Endothelial cell of umbilical vein (primary cell): Measurements from ENCODE around the gene C15orf40. TPM values are rescaled to one million over a fixed set of nuclear protein-coding genes. Genes with fewer than 3 reads are reported as not detected.

ENCODE experiments used
- BruUV-seq: library from RNA; stranded (reverse); fragments of 400-500 nt; replicated peaks from 2 replicates; lab custom pipeline; 2021; lab: Mats Ljungman, UMichigan
- CTCF ChIA-PET: fragments of 300-600, 350-600 bp; sonication (Branson Sonifier 250); formaldehyde crosslinking; loops from one replicate; lab custom pipeline; 2021; ENCODE audit warnings: antibody characterized with exemption, inconsistent platforms; lab: Charles Lee
- POLR2A ChIA-PET: fragments of 300-600, 350-600 bp; sonication (Branson Sonifier 250); formaldehyde crosslinking; loops from one replicate; lab custom pipeline; 2021; ENCODE audit warnings: antibody characterized with exemption, inconsistent platforms; lab: Charles Lee
- DNase-seq: peaks from one replicate; pipeline ENCODE4 v3.0.0-alpha.2; 2011; ENCODE audit warnings: low read depth, low spot score
- FAIRE-seq: peaks from 2 replicates; lab custom pipeline; 2011; peaks lifted over from hg19 to GRCh38; lab: Jason Lieb, UNC
- H2AFZ ChIP-seq: 2 replicates; pipeline ENCODE4 v1.6.0; 2012; ENCODE audit warnings: low read depth, low read length, control low read depth, inconsistent platforms
- H3K27ac ChIP-seq: 2 replicates; pipeline ENCODE4 v1.5.1; 2011; ENCODE audit warnings: low read depth, mild to moderate bottlenecking, control low read depth, low read length, moderate library complexity; ENCODE audit not compliant: insufficient read depth
- H3K27me3 ChIP-seq, 2 experiments: 2 replicates each; pipeline versions ENCODE4 v1.6.0 to v1.6.1; 2011; ENCODE audit warnings: low read length in 2 of 2, mixed read lengths in 1 of 2; ENCODE audit not compliant: control insufficient read depth in 2 of 2, insufficient read depth in 2 of 2
- H3K36me3 ChIP-seq, 2 experiments: 2 replicates in 1 of 2; 3 replicates in 1 of 2; pipeline ENCODE4 v1.5.1; 2011; ENCODE audit warnings: low read length in 2 of 2, mild to moderate bottlenecking in 1 of 2, moderate library complexity in 1 of 2; ENCODE audit not compliant: control insufficient read depth in 2 of 2, insufficient read depth in 2 of 2; ENCODE audit errors: extremely low read depth in 1 of 2
- H3K4me1 ChIP-seq: 3 replicates; pipeline ENCODE4 v1.5.1; 2011; ENCODE audit warnings: mild to moderate bottlenecking, low read length; ENCODE audit not compliant: control insufficient read depth, insufficient read depth; ENCODE audit errors: extremely low read depth
- H3K4me2 ChIP-seq: 2 replicates; pipeline ENCODE4 v1.6.1; 2011; ENCODE audit warnings: low read length, control low read depth, mixed read lengths; ENCODE audit not compliant: insufficient read depth
- H3K4me3 ChIP-seq, 3 experiments: fragments of 200-600 bp in 1 of 3; sonication (generic), shearing (Covaris generic) in 1 of 3; replicated peaks in 1 of 3; 2 replicates each; pipeline ENCODE4 v1.5.1; 2011 to 2016; ENCODE audit warnings: control low read depth in 3 of 3, low read length in 3 of 3, mild to moderate bottlenecking in 2 of 3, inconsistent platforms in 1 of 3, low read depth in 1 of 3, moderate library complexity in 1 of 3; ENCODE audit not compliant: insufficient read depth in 1 of 3
- H3K79me2 ChIP-seq: 2 replicates; pipeline ENCODE4 v1.6.0; 2012; ENCODE audit warnings: low read length, inconsistent platforms; ENCODE audit not compliant: control insufficient read depth, insufficient read depth
- H3K9ac ChIP-seq: replicated peaks from 2 replicates; pipeline ENCODE3; 2011; ENCODE audit warnings: low read length, control low read depth; ENCODE audit not compliant: insufficient read depth; ENCODE audit errors: extremely low read depth
- H3K9me1 ChIP-seq: replicated peaks from 3 replicates; pipeline ENCODE4 v1.6.0; 2011; ENCODE audit warnings: mild to moderate bottlenecking, low read length; ENCODE audit not compliant: control insufficient read depth, insufficient read depth; ENCODE audit errors: extremely low read depth
- H3K9me3 ChIP-seq: replicated peaks from 2 replicates; pipeline ENCODE4 v1.5.1; 2012; ENCODE audit warnings: low read length, inconsistent platforms; ENCODE audit not compliant: control insufficient read depth, insufficient read depth
- H4K20me1 ChIP-seq: replicated peaks from 2 replicates; pipeline ENCODE3; 2011; ENCODE audit warnings: mild to moderate bottlenecking, low read length; ENCODE audit not compliant: control insufficient read depth, insufficient read depth; ENCODE audit errors: extremely low read depth
- CTCF ChIP-seq, 2 donors: IDR thresholded peaks; 1 replicate in 1 of 2; 2 replicates in 1 of 2; pipeline ENCODE4 v1.5.1; 2011; ENCODE audit warnings: low read length in 2 of 2, mild to moderate bottlenecking in 2 of 2, moderate library complexity in 2 of 2, control low read depth in 1 of 2, inconsistent platforms in 1 of 2, low read depth in 1 of 2; ENCODE audit not compliant: insufficient read depth in 1 of 2; ENCODE audit errors: extremely low read depth in 1 of 2
- EZH2 ChIP-seq: IDR thresholded peaks from 2 replicates; pipeline ENCODE4 v1.6.1; 2012; ENCODE audit warnings: borderline replicate concordance, low read depth, mild to moderate bottlenecking, moderate library complexity, low read length, inconsistent platforms; ENCODE audit not compliant: severe bottlenecking
- FOS ChIP-seq: IDR thresholded peaks from 2 replicates; pipeline ENCODE4 v1.6.1; 2011; ENCODE audit warnings: mild to moderate bottlenecking, low read length, moderate library complexity, borderline replicate concordance; ENCODE audit not compliant: insufficient read depth
- GATA2 ChIP-seq: IDR thresholded peaks from 2 replicates; pipeline ENCODE4 v1.7.0; 2011; ENCODE audit warnings: low read depth, mild to moderate bottlenecking, moderate library complexity, mixed read lengths, low read length; ENCODE audit not compliant: insufficient read length, insufficient read depth
- JUN ChIP-seq: IDR thresholded peaks from 2 replicates; pipeline ENCODE4 v1.6.1; 2011; ENCODE audit warnings: borderline replicate concordance, low read depth; ENCODE audit not compliant: insufficient read length, insufficient read depth
- MAX ChIP-seq: IDR thresholded peaks from 2 replicates; pipeline ENCODE4 v1.6.1; 2011; ENCODE audit not compliant: insufficient read depth, insufficient read length
- MYC ChIP-seq: IDR thresholded peaks from one replicate; pipeline ENCODE4 v1.6.1; 2011; ENCODE audit warnings: mild to moderate bottlenecking, low read depth, low read length
- POLR2A ChIP-seq: IDR thresholded peaks from 2 replicates; pipeline ENCODE4 v1.6.1; 2012; ENCODE audit warnings: low read depth, mild to moderate bottlenecking, control low read depth, low read length
- POLR2AphosphoS5 ChIP-seq: IDR thresholded peaks from 2 replicates; pipeline ENCODE4 v1.6.1; 2012; ENCODE audit warnings: low read depth, mild to moderate bottlenecking, control low read depth, low read length, moderate library complexity; ENCODE audit not compliant: insufficient read depth
- dilution Hi-C: fragments of 300-500 bp; cut with MboI; formaldehyde crosslinking; loops from one replicate; pipeline ENCODE4 v1.15.0; 2019; ENCODE audit warnings: low sequenced_read_pairs; ENCODE audit not compliant: extremely low pct_ligation_motif_present
- intact Hi-C: fragments of 100-400 bp; cut with micrococcal nuclease; formaldehyde crosslinking; loops from one replicate; pipeline ENCODE4 v1.10.0; 2022
- polyA plus RNA-seq, 4 experiments: library from polyadenylated mRNA; depleted of rRNA in 3 of 4; stranded (reverse) in 3 of 4; unstranded in 1 of 4; fragments of >200 nt; gene quantifications; 2 replicates each; pipeline versions ENCODE4 v1.2.1 to v1.2.3, GENCODE V29; 2011 to 2012; ENCODE audit warnings: missing spikeins in 1 of 4
- total RNA-seq: library from RNA; stranded (reverse); gene quantifications from 2 replicates; pipeline ENCODE4 v1.2.3, GENCODE V29; 2021

C15orf40 gene
- total and polyA plus RNA-seq, 2 donors (not counting 3 experiments of a cell fraction or from before 2014, with no cell fraction given), result 15.4 to 27.9 TPM

GRCh38 chr15:83030021-83030420 is 18.6 kb upstream of the C15orf40 start:
- ChIA-PET POLR2A (no interaction called here), CTCF (no interaction called here)
- H3K27ac ChIP-seq, result no peak overlapping the region
- intact Hi-C loops (no loop called here), dilution Hi-C loops (no loop called here)
- no peaks in the 10 kb centered on the region for H3K27me3 ChIP-seq
- DNase-seq (no peak), FAIRE-seq (no peak)
- no peak overlapping the region for H3K4me2 ChIP-seq
- H3K36me3 ChIP-seq, result peaks cover 2% of the 10 kb centered on the region in 2 experiments
- H3K9me3 ChIP-seq, result no peaks in the 10 kb centered on the region
- peaks cover 44% of the 10 kb centered on the region for H3K79me2 ChIP-seq
- no TSS peak for BruUV-seq
- H3K4me1 ChIP-seq, result no peaks in the 10 kb centered on the region
- no peaks in the 10 kb centered on the region for H3K9me1 ChIP-seq
- no peak overlapping the region for H2AFZ ChIP-seq
- H3K4me3 ChIP-seq, result no peak overlapping the region
- no peak for TF ChIP-seq MAX
- no peak for TF ChIP-seq EZH2
- no peak for TF ChIP-seq FOS
- no peak for TF ChIP-seq POLR2A
- no peak for TF ChIP-seq MYC
- TF ChIP-seq POLR2AphosphoS5, result no peak
- TF ChIP-seq GATA2, result no peak
- no peak for TF ChIP-seq CTCF (IDR thresholded peaks at IDR 0.05; ENCODE audit: extremely low read depth in 1 of 2, insufficient read depth in 1 of 2, low read depth in 1 of 2, low read length in 2 of 2)
- TF ChIP-seq JUN, result no peak
- no peaks in the 10 kb centered on the region for H4K20me1 ChIP-seq
- no peak overlapping the region for H3K9ac ChIP-seq
